ENCODE measurements around the gene PFDN2.

- TF ChIP-seq TAF1 (IDR thresholded peaks at IDR 0.05; ENCODE audit: borderline replicate concordance, insufficient read depth, low read length) (no peak), FOXP2 (optimal IDR thresholded peaks at IDR 0.05; ENCODE audit: borderline replicate concordance, extremely low read depth, extremely low read length, insufficient read depth) (no peak), POLR2AphosphoS5 (IDR thresholded peaks at IDR 0.05; ENCODE audit: low read depth, low read length) (no peak), REST (IDR thresholded peaks at IDR 0.05; ENCODE audit: insufficient read depth in 1 of 2, low read depth in 2 of 2, low read length in 2 of 2) (no peak)
These were observed 28.0 kb upstream of the PFDN2 start for GRCh38 chr1:161145832-161146231.
